H1 (cell line): ENCODE data around the gene RPS18.

Experiments used
- CBX5 ChIP-seq: fragments of 300-800, 300-1000 bp; sonication (generic); IDR thresholded peaks from 2 replicates; pipeline ENCODE4 v1.7.1; 2016; ENCODE audit warnings: antibody characterized with exemption, low read length, low read depth
- CTCF ChIP-seq, 3 experiments: IDR thresholded peaks; 1 replicate in 2 of 3; 2 replicates in 1 of 3; pipeline versions ENCODE4 v1.5.1 to v1.6.1; 2011; ENCODE audit warnings: low read length in 3 of 3, mild to moderate bottlenecking in 3 of 3, inconsistent platforms in 2 of 3, low read depth in 1 of 3, moderate library complexity in 1 of 3; ENCODE audit not compliant: insufficient read depth in 1 of 3; ENCODE audit errors: control extremely low read depth in 1 of 3
- GTF2F1 ChIP-seq: IDR thresholded peaks from 2 replicates; pipeline ENCODE4 v1.6.1; 2012; ENCODE audit warnings: low read depth, low read length, improper control_type of control experiment, borderline replicate concordance
- JUND ChIP-seq: IDR thresholded peaks from 2 replicates; pipeline ENCODE4 v1.6.1; 2011; ENCODE audit warnings: mild to moderate bottlenecking, improper control_type of control experiment, low read length
- NANOG ChIP-seq: IDR thresholded peaks from 2 replicates; pipeline ENCODE4 v1.6.1; 2011; ENCODE audit warnings: low read length, low read depth, mild to moderate bottlenecking, inconsistent platforms; ENCODE audit not compliant: insufficient read depth, poor library complexity, severe bottlenecking
- POLR2A ChIP-seq, 2 experiments: IDR thresholded peaks; 1 replicate in 1 of 2; 2 replicates in 1 of 2; pipeline ENCODE4 v1.6.1; 2011; ENCODE audit warnings: low read depth in 2 of 2, low read length in 2 of 2, mild to moderate bottlenecking in 2 of 2; ENCODE audit errors: control extremely low read depth in 1 of 2
- RFX5 ChIP-seq: IDR thresholded peaks from 2 replicates; pipeline ENCODE4 v1.6.1; 2011; ENCODE audit warnings: low read depth, low read length, improper control_type of control experiment, borderline replicate concordance

GRCh38 chr6:33313709-33314514, 42.0 kb downstream of the RPS18 start, which contains the start of gene TAPBP:
- TF ChIP-seq CBX5 (no peak), GTF2F1 (no peak), POLR2A (IDR thresholded peaks at IDR 0.05; ENCODE audit: control extremely low read depth in 1 of 2, low read depth in 2 of 2, low read length in 2 of 2) (peak in 1 of 2 experiments; percentile 50; a peak in 1 of 3 replicates), CTCF (IDR thresholded peaks at IDR 0.05; ENCODE audit: control extremely low read depth in 1 of 3, insufficient read depth in 1 of 3, low read depth in 1 of 3, low read length in 3 of 3) (no peak), JUND (no peak), RFX5 (no peak), NANOG (no peak)
